ENCODE data around the gene GLI2. TPM values are rescaled to one million over a fixed set of nuclear protein-coding genes. Genes with fewer than 3 reads are reported as not detected.

Gene GLI2
- total RNA-seq, 3 donors from 2014 or later, result 1.0 to 7.3 (median 1.3) TPM

GRCh38 chr2:120710256-120710655 lies 25.4 kb upstream of the GLI2 start:
- TF ChIP-seq, protein P1, sequence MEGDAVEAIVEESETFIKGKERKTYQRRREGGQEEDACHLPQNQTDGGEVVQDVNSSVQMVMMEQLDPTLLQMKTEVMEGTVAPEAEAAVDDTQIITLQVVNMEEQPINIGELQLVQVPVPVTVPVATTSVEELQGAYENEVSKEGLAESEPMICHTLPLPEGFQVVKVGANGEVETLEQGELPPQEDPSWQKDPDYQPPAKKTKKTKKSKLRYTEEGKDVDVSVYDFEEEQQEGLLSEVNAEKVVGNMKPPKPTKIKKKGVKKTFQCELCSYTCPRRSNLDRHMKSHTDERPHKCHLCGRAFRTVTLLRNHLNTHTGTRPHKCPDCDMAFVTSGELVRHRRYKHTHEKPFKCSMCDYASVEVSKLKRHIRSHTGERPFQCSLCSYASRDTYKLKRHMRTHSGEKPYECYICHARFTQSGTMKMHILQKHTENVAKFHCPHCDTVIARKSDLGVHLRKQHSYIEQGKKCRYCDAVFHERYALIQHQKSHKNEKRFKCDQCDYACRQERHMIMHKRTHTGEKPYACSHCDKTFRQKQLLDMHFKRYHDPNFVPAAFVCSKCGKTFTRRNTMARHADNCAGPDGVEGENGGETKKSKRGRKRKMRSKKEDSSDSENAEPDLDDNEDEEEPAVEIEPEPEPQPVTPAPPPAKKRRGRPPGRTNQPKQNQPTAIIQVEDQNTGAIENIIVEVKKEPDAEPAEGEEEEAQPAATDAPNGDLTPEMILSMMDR (IDR thresholded peaks at IDR 0.05), result no peak
- no peak for DNase-seq
- Histone ChIP-seq H3K4me3 (no peak overlapping the region), H3K4me1 (ENCODE audit: low read depth) (no peaks in the 10 kb centered on the region), H3K36me3 (ENCODE audit: low read depth) (no peaks in the 10 kb centered on the region), H3K9me3 (no peaks in the 10 kb centered on the region)
- intact Hi-C loops (cut with DNase I, micrococcal nuclease), result no loop called here
- no peak for ATAC-seq

- Histone ChIP-seq H3K9me3 (no peaks in the 10 kb centered on the region), H3K4me3 (no peak overlapping the region), H3K4me1 (ENCODE audit: low read depth) (no peaks in the 10 kb centered on the region), H3K36me3 (ENCODE audit: low read depth) (no peaks in the 10 kb centered on the region)
- TF ChIP-seq, protein P1 (IDR thresholded peaks at IDR 0.05), result no peak
- DNase-seq (no peak), ATAC-seq (no peak)
- intact Hi-C loops (cut with DNase I, micrococcal nuclease), result no loop called here
Observed at GRCh38 chr2:120711694-120712093, 24.0 kb upstream of the GLI2 start.

DNA sequence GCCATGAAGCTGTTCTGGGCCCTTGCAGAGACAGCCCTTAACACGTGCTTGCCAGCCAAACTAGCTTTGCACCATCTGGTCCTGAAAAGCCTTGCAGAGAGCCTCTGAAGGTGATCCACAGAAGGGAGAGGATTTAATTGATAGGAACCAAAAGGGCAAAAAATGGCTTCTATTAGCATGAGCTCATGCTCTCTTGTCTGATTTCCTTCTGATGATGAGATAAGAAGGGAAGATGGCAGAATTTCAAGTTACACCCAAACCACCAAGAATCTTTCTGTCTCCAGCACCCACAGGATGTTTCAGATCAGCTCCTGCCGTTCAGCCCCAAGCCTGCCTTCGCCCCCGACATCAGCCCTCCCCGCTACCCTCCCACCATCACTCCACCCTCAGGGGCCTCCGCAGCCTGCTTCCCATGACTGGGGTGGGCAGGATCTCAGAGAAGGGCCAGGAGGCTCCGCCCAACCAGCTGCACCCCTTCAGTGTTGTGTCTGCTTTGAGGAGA lies 23.4 kb upstream of the GLI2 start:
- DNase-seq (no peak), ATAC-seq (no peak)
- H3K9me3 ChIP-seq, result no peaks in the 10 kb centered on the region
- no peaks in the 10 kb centered on the region for H3K4me1 ChIP-seq (ENCODE audit: low read depth)
- intact Hi-C loops (cut with DNase I, micrococcal nuclease), result no loop called here
- H3K36me3 ChIP-seq (ENCODE audit: low read depth), result no peaks in the 10 kb centered on the region
- no peak overlapping the region for H3K4me3 ChIP-seq
- TF ChIP-seq, protein P1 (IDR thresholded peaks at IDR 0.05), result no peak

- intact Hi-C loops (cut with DNase I, micrococcal nuclease), result no loop called here
- Histone ChIP-seq H3K9me3 (no peaks in the 10 kb centered on the region), H3K4me3 (no peak overlapping the region), H3K36me3 (ENCODE audit: low read depth) (no peaks in the 10 kb centered on the region), H3K4me1 (ENCODE audit: low read depth) (no peaks in the 10 kb centered on the region)
- ATAC-seq (no peak), DNase-seq (no peak)
- TF ChIP-seq, protein P1 (IDR thresholded peaks at IDR 0.05), result no peak
Observed at GRCh38 chr2:120715353-120715752, 20.3 kb upstream of the GLI2 start.

- no peak for DNase-seq
- no peak for ATAC-seq
- no peaks in the 10 kb centered on the region for H3K4me1 ChIP-seq (ENCODE audit: low read depth)
- TF ChIP-seq, protein P1 (IDR thresholded peaks at IDR 0.05), result no peak
- no peaks in the 10 kb centered on the region for H3K9me3 ChIP-seq
- no peaks in the 10 kb centered on the region for H3K36me3 ChIP-seq (ENCODE audit: low read depth)
- intact Hi-C loops (cut with DNase I, micrococcal nuclease), result no loop called here
- no peak overlapping the region for H3K4me3 ChIP-seq
Observed at GRCh38 chr2:120715941-120716340, 19.7 kb upstream of the GLI2 start.

Data from mucosa of descending colon (tissue), 3 donors.